Small intestine (tissue), 7 donors: ENCODE data around the gene SCUBE3. TPM values are rescaled to one million over a fixed set of nuclear protein-coding genes. Genes with fewer than 3 reads are reported as not detected.

Experiments
- DNase-seq, 2 donors: peaks; one replicate each; pipeline versions ENCODE4 v3.0.0 to v3.0.0-alpha.2; 2013
- FAIRE-seq: peaks from 2 replicates; lab custom pipeline; 2012; peaks lifted over from hg19 to GRCh38; lab: Jason Lieb, UNC
- H3K27ac ChIP-seq, 3 donors: one replicate each; pipeline ENCODE4 v1.5.1; 2013; ENCODE audit warnings: low read length in 2 of 3, mild to moderate bottlenecking in 2 of 3, control low read depth in 1 of 3, inconsistent platforms in 1 of 3, low read depth in 1 of 3, moderate library complexity in 1 of 3
- H3K27me3 ChIP-seq, 3 donors: one replicate each; pipeline ENCODE4 v1.6.1; 2013; ENCODE audit warnings: low read length in 3 of 3, inconsistent platforms in 1 of 3; ENCODE audit not compliant: control insufficient read depth in 3 of 3, insufficient read depth in 3 of 3
- H3K36me3 ChIP-seq, 3 donors: one replicate each; pipeline ENCODE4 v1.6.1; 2013; ENCODE audit warnings: low read length in 3 of 3, inconsistent platforms in 1 of 3, low read depth in 1 of 3, mild to moderate bottlenecking in 1 of 3, moderate library complexity in 1 of 3; ENCODE audit not compliant: control insufficient read depth in 3 of 3, insufficient read depth in 2 of 3
- H3K4me1 ChIP-seq, 3 donors: one replicate each; pipeline ENCODE4 v1.6.1; 2013; ENCODE audit warnings: low read length in 2 of 3, inconsistent platforms in 1 of 3, low read depth in 1 of 3, mild to moderate bottlenecking in 1 of 3, moderate library complexity in 1 of 3; ENCODE audit not compliant: control insufficient read depth in 3 of 3, insufficient read depth in 2 of 3
- H3K4me3 ChIP-seq, 3 donors: one replicate each; pipeline ENCODE4 v1.5.1; 2013; ENCODE audit warnings: low read length in 3 of 3, control low read depth in 1 of 3, inconsistent platforms in 1 of 3, low read depth in 1 of 3, mild to moderate bottlenecking in 1 of 3, moderate library complexity in 1 of 3
- H3K9me3 ChIP-seq, 2 donors: one replicate each; pipeline ENCODE4 v1.6.1; 2013; ENCODE audit warnings: low read depth in 1 of 2, low read length in 1 of 2; ENCODE audit not compliant: control insufficient read depth in 2 of 2, insufficient read depth in 1 of 2
- WGBS, 3 donors: extraction: QIAGEN DNeasy Blood & Tissue Kit; methylation state at CpG; one replicate each; pipeline ENCODE4 v1.1.7; 2013; 5-methylcytosine and 5-hydroxymethylcytosine counted together
- polyA plus RNA-seq, 4 donors: library from polyadenylated mRNA; stranded (reverse) in 3 of 4; unstranded in 1 of 4; fragments of 200-250 nt in 3 of 4; fragments of 120-200 nt in 1 of 4; gene quantifications; one replicate each; pipeline versions ENCODE4 v1.2.1 to v1.2.3, GENCODE V29; 2013
- donor health status: healthy with polysubstance abuse.
- donor health status: control.
- donor health status: control.
- donor health status: Bipolar disorder and iron deficiency.
- donor health status: healthy.

The SCUBE3 gene
- polyA plus RNA-seq, 4 donors = 0.12 to 3.0 TPM; not detected in 2

DNA sequence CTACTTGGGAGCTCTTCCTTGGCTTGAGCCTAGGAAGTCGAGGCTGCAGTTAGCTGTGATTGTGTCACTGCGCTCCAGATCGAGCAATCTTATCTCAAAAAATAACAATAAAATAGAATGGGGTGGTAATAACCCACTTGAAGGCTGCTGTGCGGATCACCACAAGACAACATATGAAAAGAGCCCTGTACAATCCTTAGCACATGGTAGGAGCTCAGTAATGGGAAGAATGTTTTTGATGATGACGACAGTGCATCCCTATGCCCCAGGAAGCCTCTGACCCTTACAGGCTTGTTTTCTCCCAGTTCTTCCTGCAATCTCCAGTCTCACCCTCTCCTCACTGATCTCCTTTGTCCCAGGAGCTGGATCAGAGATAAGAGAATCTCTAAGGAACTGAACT lies 15.5 kb downstream of the SCUBE3 start:
- no peak for FAIRE-seq
- Histone ChIP-seq H3K4me3 (no peak overlapping the region), H3K36me3 (peaks cover 0 to 11% (median 0%) of the 10 kb centered on the region in 3 donors), H3K27me3 (no peaks in the 10 kb centered on the region), H3K27ac (no peak overlapping the region), H3K4me1 (no peaks in the 10 kb centered on the region), H3K9me3 (no peaks in the 10 kb centered on the region)
- 75 to 91% (median 85%) methylated on average over 5 of the region's 5 CpGs for WGBS, 3 donors
- no peak for DNase-seq

DNA sequence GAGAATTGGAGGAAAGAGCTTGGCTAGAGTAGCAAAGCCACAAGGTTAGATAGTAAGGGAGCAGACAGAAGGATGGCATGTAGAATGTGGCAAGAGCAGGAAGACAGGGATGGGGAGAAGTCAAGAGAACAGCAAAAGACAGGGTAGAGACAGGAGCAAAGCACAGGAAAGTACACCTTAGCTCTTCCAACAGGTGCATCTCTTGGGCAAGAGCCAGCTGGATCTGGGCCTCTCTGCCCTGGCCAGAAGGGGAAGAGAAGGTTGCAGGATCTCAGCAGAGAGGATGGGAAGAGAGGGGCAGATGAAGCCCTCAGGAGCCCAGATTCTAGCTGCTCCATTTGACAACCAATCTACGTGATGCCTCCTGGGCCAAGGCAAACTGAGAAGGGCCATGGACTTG lies 16.7 kb downstream of the SCUBE3 start:
- Histone ChIP-seq H3K27ac (no peak overlapping the region), H3K4me1 (no peaks in the 10 kb centered on the region), H3K4me3 (no peak overlapping the region), H3K36me3 (peaks cover 0 to 15% (median 0%) of the 10 kb centered on the region in 3 donors), H3K27me3 (no peaks in the 10 kb centered on the region), H3K9me3 (peaks cover 0 to 10% of the 10 kb centered on the region in 2 donors)
- FAIRE-seq (no peak), DNase-seq (no peak)
- WGBS, 3 donors = 86 to 100% (median 93%) methylated on average over 1 of the region's 1 CpG

DNA sequence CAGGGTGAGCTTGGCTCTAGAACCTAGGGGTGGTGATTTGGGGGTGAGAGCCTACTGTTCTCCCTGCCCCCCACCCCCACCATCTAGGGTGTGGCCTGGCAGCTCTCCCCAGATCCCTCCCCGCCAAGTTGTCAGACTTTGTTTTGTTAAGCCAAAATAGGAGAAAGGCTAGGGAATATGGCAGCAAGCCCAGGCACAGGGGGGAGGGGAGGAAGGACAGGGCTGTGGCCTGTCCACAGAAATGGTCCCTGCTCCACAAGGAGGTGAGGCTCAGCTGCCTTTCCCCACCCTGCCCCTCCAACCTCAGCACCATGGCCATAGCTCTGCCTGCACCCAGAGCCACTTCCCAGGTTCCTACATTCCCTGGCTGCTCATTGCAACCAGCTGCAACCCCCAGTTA lies 17.2 kb downstream of the SCUBE3 start:
- Histone ChIP-seq H3K27me3 (no peaks in the 10 kb centered on the region), H3K27ac (no peak overlapping the region), H3K36me3 (peaks cover 0 to 15% (median 0%) of the 10 kb centered on the region in 3 donors), H3K9me3 (peaks cover 0 to 10% of the 10 kb centered on the region in 2 donors), H3K4me1 (no peaks in the 10 kb centered on the region), H3K4me3 (no peak overlapping the region)
- FAIRE-seq = no peak
- DNase-seq = no peak
- WGBS, 3 donors = 71 to 78% (median 75%) methylated on average over 1 of the region's 1 CpG

DNA sequence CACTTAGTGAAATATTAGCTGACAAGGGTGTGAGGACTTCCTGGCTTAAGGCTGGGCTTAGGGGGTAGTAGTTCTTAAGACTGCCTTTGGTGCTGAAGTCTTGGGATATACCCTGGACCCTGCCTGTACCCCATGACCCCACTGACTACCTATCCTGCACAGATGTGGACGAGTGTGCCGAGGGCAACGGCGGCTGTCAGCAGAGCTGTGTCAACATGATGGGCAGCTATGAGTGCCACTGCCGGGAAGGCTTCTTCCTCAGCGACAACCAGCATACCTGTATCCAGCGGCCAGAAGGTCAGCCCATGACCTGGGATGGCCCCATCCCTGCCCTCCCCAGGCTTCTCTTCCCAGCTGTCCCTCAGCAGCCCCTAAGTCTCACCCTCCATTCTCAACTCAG lies 17.8 kb downstream of the SCUBE3 start:
- no peaks in the 10 kb centered on the region for H3K4me1 ChIP-seq
- H3K27me3 ChIP-seq = no peaks in the 10 kb centered on the region
- FAIRE-seq (no peak), DNase-seq (no peak)
- 95 to 96% (median 96%) methylated on average over 7 of the region's 7 CpGs for WGBS, 3 donors
- H3K4me3 ChIP-seq = no peak overlapping the region
- no peak overlapping the region for H3K27ac ChIP-seq
- H3K36me3 ChIP-seq = peaks cover 0 to 15% (median 0%) of the 10 kb centered on the region in 3 donors
- H3K9me3 ChIP-seq = peaks cover 0 to 10% of the 10 kb centered on the region in 2 donors

DNA sequence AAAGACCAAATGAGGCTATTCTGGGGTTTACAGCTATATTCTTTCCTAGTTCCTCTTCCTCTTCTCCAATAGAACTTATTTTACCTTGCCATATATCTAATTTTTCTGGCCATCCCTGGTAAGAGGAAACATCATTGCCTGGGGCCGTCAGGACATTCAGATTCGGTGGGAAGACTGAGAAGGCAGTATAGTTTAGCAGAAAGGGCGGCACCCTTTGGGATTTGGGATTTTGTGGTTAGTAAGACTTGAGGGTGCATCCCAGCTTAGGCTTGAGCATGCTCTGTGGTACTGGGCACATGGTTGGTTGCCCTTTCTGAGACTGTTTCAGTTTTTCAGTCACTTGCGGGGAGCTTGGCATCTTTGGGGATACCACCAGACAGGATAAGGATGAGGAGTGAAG lies 21.1 kb downstream of the SCUBE3 start:
- WGBS, 3 donors = 73 to 85% (median 76%) methylated on average over 4 of the region's 4 CpGs
- DNase-seq (no peak), FAIRE-seq (no peak)
- peaks cover 0 to 10% of the 10 kb centered on the region in 2 donors for H3K9me3 ChIP-seq
- H3K27me3 ChIP-seq = no peaks in the 10 kb centered on the region
- H3K4me3 ChIP-seq = no peak overlapping the region
- H3K27ac ChIP-seq = no peak overlapping the region
- H3K36me3 ChIP-seq = peaks cover 0 to 11% (median 0%) of the 10 kb centered on the region in 3 donors
- peaks cover 0 to 15% (median 0%) of the 10 kb centered on the region in 3 donors for H3K4me1 ChIP-seq

DNA sequence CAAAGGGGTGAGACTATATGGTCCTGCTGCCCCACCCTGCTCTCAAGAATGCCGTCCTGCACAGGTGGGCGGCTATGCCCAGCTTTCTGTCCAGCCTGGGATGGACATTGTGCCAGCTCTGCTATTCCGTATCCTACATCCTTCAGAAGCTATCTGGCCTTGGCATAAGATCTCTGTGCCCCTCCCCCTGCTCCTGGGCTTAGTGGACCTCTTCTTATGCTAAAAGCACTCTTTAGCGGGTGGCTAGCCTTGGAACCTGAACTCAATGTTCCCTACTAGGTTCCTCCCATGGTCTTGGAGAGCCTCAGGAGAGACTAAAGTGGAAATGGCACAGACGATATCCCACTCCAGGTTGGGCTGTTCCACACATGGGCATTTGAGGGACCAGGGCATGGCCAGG lies 22.5 kb downstream of the SCUBE3 start:
- FAIRE-seq = no peak
- WGBS, 3 donors = 96 to 98% (median 96%) methylated on average over 5 of the region's 5 CpGs

DNA sequence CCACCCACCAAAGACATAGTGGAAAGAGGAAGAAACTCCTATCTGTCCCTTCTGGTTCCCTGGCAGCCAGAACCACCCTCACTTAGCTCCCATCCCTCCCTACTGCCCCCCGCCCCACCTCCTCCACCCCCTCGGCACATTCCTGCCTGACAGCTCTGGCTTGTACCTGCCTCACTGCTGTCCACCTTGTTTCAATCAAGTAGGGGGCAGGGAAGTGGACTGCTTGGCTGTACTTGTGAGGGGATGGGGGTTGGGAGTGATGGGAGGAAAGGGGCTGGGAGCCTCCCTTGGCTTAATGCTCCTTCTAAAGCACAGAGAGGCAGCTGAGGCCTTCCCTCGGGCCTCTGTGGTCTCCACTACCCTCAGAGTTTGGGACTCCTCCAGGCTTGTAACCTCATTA lies 23.7 kb downstream of the SCUBE3 start:
- Histone ChIP-seq H3K36me3 (peaks cover 0 to 13% (median 0%) of the 10 kb centered on the region in 3 donors), H3K27me3 (no peaks in the 10 kb centered on the region), H3K4me1 (peaks cover 0 to 21% (median 0%) of the 10 kb centered on the region in 3 donors), H3K27ac (no peak overlapping the region), H3K4me3 (no peak overlapping the region), H3K9me3 (peaks cover 0 to 10% of the 10 kb centered on the region in 2 donors)
- no peak for DNase-seq
- WGBS, 3 donors = 79 to 93% (median 84%) methylated on average over 3 of the region's 3 CpGs
- no peak for FAIRE-seq

More for the DNA sequence above, 22.5 kb downstream of the SCUBE3 start:
- no peak overlapping the region for H3K27ac ChIP-seq
- peaks cover 0 to 10% of the 10 kb centered on the region in 2 donors for H3K9me3 ChIP-seq
- no peaks in the 10 kb centered on the region for H3K27me3 ChIP-seq
- H3K4me1 ChIP-seq = peaks cover 0 to 21% (median 0%) of the 10 kb centered on the region in 3 donors
- no peak overlapping the region for H3K4me3 ChIP-seq
- H3K36me3 ChIP-seq = peaks cover 0 to 8% (median 0%) of the 10 kb centered on the region in 3 donors
- no peak for DNase-seq

DNA sequence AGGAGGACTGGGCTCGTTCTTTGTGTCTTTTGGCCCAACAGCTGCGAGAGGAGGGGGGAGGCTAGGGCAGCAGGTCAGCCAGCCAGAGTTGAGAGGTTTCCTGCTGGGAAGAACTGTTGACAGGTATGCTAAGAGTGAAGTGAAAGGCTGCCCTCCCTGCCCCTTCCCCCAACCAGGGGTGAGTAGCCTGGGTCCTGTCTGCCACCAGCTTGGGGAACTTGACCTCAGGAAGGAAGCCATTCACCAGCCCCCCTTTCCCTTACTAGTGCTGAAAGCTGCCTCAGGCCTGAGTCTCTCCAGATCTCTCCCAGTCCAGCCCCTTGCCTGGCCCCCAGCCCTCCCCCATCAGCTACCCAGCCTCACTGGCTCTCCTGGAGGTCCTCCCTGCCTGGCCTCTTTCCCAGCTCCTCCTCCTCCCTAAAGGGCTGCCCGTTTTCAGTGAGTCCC lies 25.1 kb downstream of the SCUBE3 start:
- Histone ChIP-seq H3K27ac (no peak overlapping the region), H3K36me3 (peaks cover 0 to 23% (median 0%) of the 10 kb centered on the region in 3 donors), H3K9me3 (peaks cover 0 to 10% of the 10 kb centered on the region in 2 donors), H3K4me1 (peaks cover 0 to 21% (median 0%) of the 10 kb centered on the region in 3 donors), H3K4me3 (no peak overlapping the region), H3K27me3 (no peaks in the 10 kb centered on the region)
- WGBS, 3 donors = 51 to 78% (median 67%) methylated on average over 3 of the region's 3 CpGs
- DNase-seq (no peak), FAIRE-seq (no peak)

DNA sequence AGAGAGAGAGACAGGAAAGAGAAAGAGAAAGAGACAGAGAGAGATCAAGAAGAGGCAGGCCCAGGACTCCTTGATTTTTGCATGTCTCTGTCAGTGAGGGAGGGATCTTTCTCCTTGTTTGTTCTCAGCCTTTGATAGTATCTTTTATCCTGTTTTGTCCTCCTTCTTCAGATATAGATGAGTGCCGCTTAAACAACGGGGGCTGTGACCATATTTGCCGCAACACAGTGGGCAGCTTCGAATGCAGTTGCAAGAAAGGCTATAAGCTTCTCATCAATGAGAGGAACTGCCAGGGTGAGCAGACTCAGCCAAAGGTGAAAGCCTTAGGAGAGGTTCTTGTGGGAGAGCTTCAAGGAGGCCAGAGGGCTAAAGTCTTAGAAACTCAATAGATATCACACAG lies 25.8 kb downstream of the SCUBE3 start:
- peaks cover 0 to 21% (median 0%) of the 10 kb centered on the region in 3 donors for H3K4me1 ChIP-seq
- 93 to 95% (median 93%) methylated on average over 4 of the region's 4 CpGs for WGBS, 3 donors
- no peak overlapping the region for H3K27ac ChIP-seq
- no peaks in the 10 kb centered on the region for H3K27me3 ChIP-seq
- FAIRE-seq (no peak), DNase-seq (no peak)
- H3K36me3 ChIP-seq = peaks cover 0 to 25% (median 0%) of the 10 kb centered on the region in 3 donors
- peaks cover 0 to 9% of the 10 kb centered on the region in 2 donors for H3K9me3 ChIP-seq
- no peak overlapping the region for H3K4me3 ChIP-seq
